HG03432 (cell line): ENCODE results near the gene OPCML.

Experiments used
- ATAC-seq: cut with Tn5 transposase; IDR thresholded peaks from one replicate; pipeline ENCODE4 v1.9.1; 2021; ENCODE audit warnings: mild to moderate bottlenecking, moderate library complexity; ENCODE audit not compliant: unreplicated experiment

OPCML gene

DNA sequence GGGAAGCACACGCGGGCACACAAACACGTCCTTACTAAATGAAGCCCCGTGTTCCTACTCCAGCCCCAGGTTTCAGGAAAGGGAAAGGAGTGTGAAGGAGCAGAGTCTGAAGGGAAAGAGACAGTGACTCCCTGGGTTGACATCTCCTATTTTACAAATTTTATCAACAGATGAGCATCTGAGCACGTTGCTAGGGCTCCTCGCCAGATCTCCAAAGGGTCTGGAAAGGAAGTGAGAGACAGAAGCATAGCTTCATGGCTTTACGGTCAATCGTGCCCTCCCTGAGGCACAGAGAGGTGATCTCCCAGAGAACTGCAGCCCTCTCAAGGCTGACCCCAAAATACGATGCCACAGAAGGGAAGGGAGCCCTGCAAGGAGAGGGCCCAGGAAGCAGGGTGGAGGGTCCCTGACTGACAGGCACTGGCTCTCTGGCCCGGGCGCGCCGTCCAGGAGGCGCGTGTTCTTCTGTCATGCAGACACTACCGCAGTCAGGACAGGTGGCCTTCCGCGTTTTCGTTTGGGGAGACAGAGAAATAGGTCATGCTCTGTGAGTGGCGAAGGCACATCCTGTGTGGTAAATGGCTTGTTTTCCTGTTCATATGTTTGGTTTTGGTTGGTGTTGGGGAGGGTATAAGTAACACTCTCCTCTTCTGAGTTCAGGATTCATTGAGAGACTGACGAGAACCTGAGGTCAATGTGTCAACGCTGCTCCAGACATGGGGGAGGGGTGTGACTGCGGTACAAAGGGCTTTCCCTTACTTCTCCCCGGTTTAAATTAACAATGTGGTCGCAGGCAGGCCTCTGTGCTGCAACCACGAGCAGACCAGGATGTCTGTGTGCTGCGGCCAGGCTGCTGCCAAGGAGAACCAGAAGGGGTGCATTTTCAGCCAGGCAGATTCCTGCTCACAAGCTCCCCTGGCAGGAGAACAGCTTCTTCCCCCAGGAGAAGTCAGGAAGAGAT is 813.3 kb downstream of the OPCML start:
- peak; percentile 81 for ATAC-seq

DNA sequence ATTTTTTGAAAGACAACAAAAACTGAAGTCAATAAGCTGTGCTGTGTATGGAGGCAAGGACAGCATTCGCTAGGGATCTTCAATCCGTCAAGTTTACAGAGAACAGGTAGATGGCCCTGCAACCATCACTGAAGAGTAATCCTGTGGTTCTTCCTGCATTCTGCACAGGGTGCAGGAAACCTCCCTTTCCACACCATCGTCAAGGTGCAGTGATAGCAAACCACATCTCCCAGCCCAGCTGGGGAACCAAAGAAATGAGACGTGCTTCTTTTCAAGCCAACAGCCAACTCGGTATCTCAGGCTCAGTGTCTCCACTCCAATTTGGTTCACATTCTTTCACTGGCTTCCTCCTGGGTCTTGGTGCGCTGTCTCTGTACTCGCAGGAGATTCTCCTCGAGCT is 814.5 kb downstream of the OPCML start:
- ATAC-seq: no peak

DNA sequence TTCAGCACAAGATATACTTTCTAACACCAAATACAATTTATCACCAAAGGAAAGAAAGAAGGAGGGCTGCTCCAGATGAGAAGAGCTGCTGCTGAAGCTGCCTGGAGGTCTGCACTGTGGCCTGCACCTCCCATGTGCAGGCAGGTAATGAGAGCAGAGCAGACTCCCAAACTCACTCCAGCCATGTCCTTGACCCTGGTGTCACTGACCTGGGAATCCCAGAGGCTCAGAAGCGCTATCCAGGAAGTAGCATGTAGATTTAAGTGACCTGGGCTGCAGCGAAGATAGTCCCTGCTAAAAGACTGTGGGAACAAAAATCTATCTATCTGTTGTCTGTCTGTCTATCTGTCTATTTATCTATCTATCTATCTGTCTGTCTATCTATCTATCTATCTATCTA is 816.3 kb downstream of the OPCML start:
- ATAC-seq: no peak

DNA sequence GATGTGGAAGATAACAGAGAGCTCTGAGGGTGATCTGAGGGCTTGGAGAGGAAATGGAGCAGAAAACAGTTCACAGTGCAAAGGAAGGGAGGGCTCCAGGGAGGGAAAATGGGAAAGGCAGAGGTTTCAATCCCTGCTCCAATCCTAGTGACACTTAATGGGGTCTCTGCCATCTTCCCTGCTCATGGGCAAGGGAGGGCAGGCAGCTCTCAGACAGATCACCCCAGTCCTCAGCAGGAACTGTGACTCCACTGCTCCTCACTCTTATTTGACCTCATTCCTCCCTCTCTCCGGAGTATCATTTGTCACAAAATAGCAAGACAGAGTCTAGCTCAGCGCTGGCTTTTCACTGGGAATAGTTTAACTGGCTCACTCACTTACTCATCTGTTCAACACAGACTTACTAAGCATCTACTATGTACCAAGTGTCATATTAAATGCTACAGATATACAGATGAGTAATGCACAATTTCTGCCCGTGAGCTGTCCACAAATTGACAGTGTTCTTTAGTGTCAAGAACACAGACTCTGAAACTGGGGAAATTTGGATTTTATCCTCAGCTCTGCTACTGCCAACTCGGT is 817.4 kb downstream of the OPCML start:
- no peak for ATAC-seq

DNA sequence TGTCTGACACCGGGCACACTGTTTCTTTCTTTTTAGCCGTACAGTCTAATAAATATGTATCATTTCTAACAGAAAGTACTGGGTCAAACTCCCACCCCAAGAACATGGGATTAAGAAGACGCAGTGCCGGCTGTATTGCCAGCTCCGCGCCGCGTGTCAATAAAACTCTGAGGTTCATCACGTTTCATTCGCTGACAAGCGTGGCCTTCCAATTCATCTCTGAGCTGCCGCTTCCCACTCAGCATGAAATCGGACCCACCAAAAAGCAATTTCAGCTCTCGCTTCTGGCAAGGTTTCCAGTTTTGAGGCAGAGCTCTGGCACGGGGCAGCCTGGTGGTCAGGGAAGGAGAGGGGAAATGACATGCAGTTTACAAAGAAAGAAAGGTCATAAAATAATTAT is 819.8 kb downstream of the OPCML start:
- ATAC-seq: no peak

DNA sequence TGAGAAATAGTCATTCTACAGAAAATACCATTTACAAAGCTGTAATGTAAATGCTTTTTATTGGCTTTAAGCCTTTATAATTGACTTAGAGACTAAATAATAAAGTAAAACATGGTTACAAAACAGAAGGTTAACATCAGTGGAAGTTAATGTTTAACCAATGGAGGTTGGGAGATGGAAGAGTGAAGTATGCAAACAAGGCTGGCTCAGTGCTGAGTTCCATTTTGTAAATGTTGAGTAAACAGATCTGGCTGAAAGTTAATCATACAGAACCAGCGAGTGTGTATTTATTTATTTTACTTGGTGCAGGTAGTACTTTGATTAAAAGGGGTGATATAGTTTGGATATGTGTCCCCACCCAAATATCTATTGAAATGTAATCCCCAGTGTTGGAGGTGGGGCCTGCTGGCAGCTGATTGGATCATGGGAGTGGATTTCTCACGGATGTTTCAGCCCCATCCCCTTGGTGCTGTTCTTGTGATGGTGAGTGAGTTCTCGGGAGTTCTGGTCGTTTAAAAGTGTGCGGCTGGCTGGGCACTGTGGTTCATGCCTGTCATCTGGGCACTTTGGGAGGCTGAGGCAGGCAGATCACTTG is 827.4 kb downstream of the OPCML start:
- ATAC-seq: no peak

DNA sequence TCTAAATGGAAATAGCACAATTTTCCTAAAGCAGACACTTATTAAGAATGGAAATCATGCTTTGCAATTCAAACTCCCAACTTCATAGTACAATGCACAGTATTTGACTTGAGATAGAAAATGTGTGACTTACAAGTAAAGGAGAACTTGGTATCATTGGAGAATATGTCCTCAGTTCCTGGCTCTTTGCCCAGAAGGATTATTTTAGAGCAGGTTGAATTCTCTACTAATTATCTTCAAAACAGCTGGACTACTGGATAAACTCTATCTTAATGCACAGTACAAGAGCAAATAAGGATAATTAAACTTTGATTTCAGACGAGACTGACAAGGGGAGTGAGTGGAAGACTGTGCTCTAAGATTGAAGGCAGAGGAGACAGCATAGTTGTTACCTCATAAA is 839.4 kb downstream of the OPCML start:
- ATAC-seq: no peak

DNA sequence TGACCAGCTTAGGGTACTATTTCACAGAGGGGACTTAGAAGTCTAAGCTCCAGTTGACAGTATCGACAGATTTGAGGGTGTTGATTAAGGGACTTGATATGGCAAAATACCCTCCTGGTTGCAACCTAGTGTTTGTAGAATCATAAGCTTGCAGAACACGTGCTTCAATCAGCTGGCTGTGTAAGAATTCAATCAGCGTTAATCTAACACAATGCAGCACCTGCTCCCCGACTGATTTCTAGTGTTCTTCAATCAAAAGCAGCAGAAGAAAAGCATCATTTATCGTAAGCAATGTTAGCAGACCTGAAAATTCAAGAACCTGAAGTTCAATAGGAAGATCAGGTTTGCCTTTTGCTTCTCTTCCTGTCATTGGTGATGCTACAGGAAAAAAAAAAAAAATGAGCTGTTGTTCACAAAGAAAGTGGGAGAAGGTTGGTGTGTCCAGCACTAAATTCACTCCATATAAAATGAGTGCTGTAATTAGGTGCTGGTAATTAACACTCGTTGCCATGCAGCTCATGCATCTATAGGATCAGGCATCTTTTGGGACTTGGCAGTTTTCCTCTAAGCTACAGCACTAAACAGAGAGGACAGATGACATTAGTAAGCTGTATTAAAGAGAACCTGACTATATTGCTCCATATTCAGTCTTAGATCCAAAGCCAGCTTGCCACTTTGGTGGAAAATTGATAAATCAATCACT is 840.3 kb downstream of the OPCML start:
- no peak for ATAC-seq

DNA sequence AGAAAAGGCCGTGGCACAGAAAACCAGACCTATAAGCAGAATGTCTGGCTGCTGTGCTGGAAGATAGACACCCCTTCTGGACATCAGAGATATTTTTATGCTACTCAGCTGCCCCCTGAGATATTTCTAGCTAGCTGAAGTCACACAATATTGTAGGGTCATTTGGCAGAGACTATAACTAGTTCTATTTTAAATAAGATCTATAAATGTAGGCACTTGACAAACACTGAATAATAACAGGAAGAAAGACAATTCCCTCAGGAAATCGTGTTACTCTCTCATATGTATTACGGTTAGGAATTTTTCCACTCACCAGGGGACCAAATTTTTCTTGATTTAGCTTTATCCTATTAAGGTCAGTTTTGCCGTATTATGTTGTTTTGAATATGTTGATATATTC is 845.4 kb downstream of the OPCML start:
- ATAC-seq: no peak

DNA sequence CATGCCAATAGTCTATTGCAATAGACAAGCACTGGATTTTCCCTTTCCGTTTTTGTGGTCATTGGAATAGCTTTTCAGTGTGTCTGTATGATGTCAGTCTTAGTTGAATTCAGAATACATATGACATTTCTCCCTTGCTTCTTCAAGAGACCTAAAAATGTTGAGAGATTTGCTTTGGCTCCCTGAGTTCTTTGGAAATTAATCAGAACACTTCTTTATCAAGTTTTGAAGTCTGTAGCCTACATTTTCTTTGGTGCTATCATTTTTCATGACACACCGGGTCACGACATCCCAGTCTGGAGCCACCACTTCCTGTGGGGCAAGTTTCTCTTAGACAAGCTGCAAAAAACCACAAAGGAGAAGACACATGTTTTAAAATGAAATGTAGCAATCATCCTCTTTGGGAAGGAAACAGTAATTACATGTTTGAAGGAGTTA is 847.1 kb downstream of the OPCML start:
- ATAC-seq: no peak

DNA sequence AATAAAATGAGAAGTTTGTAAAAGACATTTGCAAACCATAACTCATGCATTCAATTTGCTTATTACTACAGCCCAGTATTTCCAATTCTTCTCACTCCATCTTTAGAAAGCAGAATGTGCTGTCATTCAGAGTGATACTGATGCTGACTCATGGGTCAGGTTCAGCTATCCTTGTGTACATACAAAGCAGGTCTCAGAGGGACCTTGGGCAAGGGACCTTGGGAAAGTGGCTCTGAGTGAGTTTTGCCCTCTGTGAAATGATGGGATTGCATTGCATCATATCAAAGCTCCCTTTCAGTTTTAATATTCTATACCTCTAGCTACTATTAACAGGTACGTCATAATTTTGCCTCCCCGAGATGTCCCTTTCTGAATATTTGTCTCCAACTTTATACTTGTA is 848.7 kb downstream of the OPCML start:
- no peak for ATAC-seq

DNA sequence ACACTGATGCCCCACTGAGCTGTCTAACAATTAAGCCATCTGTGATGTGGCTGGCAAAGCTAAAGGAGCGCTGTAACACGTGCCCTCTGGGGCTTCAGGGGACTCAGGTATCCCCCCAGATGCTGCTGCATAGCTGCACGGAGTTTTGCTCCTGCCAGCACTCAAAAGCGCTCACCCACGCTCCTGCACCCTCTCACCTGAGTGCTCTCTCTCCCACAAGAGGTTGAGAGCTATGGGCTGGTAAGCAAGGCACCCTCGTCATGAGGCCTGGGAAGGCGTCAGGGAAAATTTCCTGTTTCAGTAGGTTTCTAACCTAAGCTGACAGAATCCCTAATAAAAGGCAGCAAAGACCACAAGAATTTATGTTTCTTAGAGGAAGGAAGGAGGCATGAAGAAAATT is 850.3 kb downstream of the OPCML start:
- no peak for ATAC-seq

DNA sequence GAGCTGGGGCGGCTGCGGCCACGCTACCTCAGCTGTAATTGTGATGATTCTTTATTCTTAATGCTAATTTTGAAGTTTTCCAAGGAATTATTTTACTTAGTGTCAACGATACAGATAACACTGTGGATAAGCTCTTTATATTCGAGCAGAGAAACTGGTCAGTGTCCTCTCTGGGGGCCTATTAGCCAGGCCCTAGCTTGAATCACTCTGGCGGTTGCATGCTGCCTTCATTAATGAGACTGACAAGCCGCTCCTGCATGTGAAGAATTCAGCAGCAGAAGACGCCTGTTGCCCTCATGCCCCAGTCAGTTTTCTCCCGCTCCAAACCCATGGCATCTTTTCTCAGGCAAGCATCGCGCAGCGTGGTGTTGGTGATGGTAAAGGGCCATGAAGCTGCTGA is 851.7 kb downstream of the OPCML start:
- no peak for ATAC-seq

DNA sequence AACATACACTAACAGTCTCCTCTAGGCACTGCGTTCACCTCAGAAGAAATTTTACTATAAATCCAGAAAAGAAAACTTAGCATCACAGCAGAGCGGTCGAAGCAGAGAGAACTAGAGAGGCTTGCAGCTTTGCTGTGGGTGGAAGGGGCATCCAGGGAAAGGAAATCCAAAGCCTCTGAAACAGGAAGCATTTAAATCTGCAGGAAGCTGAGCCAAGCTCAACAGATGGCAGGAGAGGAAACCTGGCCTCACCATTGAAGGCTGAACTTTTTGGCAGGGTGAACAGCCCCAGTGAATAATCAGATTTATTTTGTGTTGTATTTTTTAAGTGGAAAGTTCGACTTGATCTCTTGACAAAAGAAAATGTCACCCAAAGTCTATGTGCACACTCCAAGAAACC is 858.1 kb downstream of the OPCML start:
- ATAC-seq: no peak

DNA sequence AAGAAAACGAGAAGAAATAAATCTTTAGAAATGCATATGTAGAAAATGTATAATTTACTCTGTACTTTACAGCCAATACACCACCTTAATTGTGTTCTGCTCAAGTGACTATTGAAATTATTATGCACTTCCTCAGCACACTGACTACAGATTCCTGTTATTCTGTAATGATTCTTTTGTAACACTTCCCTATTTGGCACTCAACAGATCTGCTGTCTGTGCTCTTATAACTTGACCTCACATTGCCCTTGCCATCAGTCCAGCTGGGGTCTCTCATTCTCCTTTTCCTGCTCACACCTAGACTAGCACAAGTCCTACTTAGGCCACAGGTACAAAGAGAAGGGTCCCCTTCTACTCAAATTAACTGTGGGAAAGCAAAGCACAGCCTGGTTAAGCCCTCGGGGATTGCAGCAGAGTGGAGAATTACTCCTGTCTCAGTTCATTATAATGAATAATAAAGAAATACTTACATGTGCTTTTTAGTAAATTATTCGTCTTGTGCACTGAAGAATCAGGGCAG is 860.4 kb downstream of the OPCML start:
- ATAC-seq: no peak

DNA sequence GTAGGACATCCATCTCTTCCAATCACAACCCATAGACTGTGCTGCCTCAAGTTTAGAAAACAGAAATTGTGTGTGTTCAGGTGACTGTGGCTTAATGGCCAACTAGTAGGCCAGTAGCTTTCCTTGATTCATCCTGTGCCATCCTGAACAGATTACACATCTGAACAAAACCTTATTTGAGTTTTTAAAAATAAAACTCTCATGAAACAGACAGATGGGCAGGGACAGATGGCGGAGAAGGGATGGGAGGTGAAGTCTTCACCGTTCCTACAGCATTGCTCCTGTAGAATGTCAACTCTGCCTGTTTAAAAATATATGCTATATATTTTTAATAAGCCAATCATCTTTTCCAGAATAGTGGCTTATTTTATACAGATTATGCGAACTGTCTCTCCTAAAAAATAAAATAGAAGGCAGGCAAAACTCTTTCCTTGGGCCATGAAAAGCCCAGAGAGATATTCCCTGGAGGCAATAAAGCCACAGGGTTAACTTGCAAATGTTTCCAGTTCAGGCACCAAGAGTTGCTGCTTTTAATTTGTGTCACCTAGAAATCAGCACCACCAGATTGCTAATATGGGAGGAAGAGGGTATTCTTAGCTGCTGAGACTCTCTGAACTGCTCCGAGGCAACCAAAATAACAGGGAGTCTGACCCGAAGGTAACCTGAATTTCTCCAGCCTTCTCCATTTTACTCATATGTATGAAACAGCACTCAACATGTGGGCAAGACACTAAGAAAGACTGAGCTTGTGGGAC is 861.2 kb downstream of the OPCML start:
- ATAC-seq: no peak

DNA sequence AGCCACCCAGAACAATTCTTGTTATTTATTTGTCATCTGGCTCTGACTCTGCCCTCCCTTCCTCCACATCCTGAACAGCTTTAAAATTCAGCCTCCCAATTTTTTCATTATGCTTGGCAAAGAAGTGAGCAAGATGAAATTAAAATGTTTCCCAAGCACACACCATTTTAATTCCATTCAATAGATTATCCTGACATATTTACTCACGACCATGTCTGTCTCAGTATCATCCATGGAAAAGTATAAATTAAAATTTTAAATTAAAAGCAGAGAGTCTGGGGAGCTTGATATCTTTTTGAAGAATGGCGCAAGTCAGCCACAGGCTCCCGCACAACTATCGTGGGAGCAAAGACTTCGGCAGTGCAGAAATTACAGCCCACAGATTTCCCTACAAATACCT is 862.4 kb downstream of the OPCML start:
- no peak for ATAC-seq

DNA sequence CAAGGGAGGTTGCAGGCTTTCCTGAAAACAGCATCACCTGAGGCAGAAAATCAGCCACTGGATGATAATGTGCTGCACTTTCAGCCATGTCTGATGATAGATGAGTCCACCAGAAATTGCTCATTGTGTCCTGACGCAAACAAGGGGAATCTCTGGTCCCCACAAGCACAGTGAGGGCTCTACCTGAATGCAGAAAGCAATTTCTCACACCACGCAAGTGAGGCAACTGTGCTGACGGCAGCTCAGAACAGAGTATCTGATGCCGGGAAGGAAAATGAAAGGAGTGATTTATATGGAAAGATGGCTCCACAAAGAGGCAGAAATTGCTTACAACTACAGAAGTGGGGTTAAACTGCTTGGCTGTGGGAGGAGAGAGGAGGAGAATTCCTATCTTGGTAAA is 867.1 kb downstream of the OPCML start:
- ATAC-seq: no peak

DNA sequence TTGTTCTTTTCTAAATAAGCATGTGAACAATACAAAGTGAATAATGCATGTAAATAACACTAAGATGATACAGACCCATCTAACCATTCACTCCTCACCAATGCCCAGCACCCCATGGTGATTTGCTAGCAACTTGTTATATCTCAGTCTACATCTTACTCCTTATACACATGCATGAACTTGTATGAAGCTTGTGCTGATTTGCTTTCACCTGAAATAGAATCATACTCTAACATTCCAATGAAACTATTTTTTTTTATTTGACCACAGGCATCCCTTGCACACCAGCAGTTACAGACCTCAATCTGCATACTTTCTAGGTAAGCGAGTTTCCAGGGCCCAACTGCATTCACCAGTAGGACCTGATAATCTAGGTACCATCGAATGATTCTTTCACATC is 873.6 kb downstream of the OPCML start:
- no peak for ATAC-seq

DNA sequence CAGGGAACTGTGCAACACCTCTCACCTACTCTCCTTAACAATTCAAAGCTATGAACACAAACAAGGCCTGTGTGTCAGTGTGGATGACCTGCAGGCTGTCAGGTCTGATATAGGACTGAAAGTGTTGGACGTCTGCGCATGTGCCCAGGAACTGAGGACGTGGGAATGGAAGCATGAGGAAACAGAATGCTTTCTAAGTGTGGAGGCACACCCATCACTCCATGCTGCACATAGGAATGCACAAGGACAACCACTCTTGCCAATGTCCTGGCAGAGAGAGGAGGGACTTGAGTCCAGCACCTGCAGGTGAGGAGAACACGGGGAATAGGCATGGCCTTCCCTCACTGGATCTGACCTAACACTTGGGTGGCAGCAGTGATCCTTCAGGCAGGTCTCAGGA is 874.3 kb downstream of the OPCML start:
- no peak for ATAC-seq
